Measurements from ENCODE around the gene RNF212B.

GRCh38 chr14:23275412-23275811 is 37.7 kb downstream of the RNF212B start:
- no peak for TF ChIP-seq CTCF (IDR thresholded peaks at IDR 0.05)
- TF ChIP-seq POLR2A (IDR thresholded peaks at IDR 0.05): no peak

Data from adrenal gland (tissue), 5 donors.